Measurements from ENCODE around the gene GPR183. TPM values are rescaled to one million over a fixed set of nuclear protein-coding genes. Genes with fewer than 3 reads are reported as not detected.

The GPR183 gene
- total RNA-seq, 1 donor from 2014 or later: 4.9 TPM

- Mint-ChIP-seq H3K4me3 (ENCODE audit: unreplicated experiment) (no peak overlapping the region), H3K27me3 (ENCODE audit: low read depth, unreplicated experiment) (no peaks in the 10 kb centered on the region), H3K27ac (ENCODE audit: unreplicated experiment) (no peak overlapping the region), H3K9me3 (ENCODE audit: unreplicated experiment) (no peaks in the 10 kb centered on the region), H3K36me3 (ENCODE audit: low read depth, unreplicated experiment) (peaks cover 3% of the 10 kb centered on the region), H3K4me1 (ENCODE audit: low read depth, unreplicated experiment) (peaks cover 46% of the 10 kb centered on the region)
- Histone ChIP-seq H3K4me1 (ENCODE audit: insufficient read depth, low read length) (peaks cover 5% of the 10 kb centered on the region), H3K9me3 (ENCODE audit: insufficient read depth, low read depth, low read length) (no peaks in the 10 kb centered on the region), H3K9ac (ENCODE audit: low read length) (no peak overlapping the region), H3K4me2 (ENCODE audit: low read length) (no peak overlapping the region), H4K20me1 (ENCODE audit: insufficient read depth, low read length) (no peaks in the 10 kb centered on the region), H3K4me3 (ENCODE audit: insufficient read depth, low read depth, low read length) (no peak overlapping the region), H3K36me3 (ENCODE audit: insufficient read depth, low read length) (no peaks in the 10 kb centered on the region), H3K27ac (ENCODE audit: low read depth, low read length) (no peak overlapping the region), H3K79me2 (ENCODE audit: insufficient read depth, low read length) (no peaks in the 10 kb centered on the region), H2AFZ (ENCODE audit: low read depth, low read length) (no peak overlapping the region), H3K27me3 (ENCODE audit: insufficient read depth, low read length) (no peaks in the 10 kb centered on the region)
- DNase-seq (ENCODE audit: low read depth) (no peak), FAIRE-seq (no peak)
- TF ChIP-seq EZH2 (IDR thresholded peaks at IDR 0.05; ENCODE audit: insufficient read depth, low read length) (no peak), CTCF (IDR thresholded peaks at IDR 0.05; ENCODE audit: insufficient read depth, low read depth, low read length) (no peak)
Measured at GRCh38 chr13:99302637-99303505, 4.3 kb downstream of the GPR183 start.

GRCh38 chr13:99301913-99302636 lies 5.1 kb downstream of the GPR183 start:
- no peaks in the 10 kb centered on the region for H3K27me3 Mint-ChIP-seq (ENCODE audit: low read depth, unreplicated experiment)
- H3K4me3 Mint-ChIP-seq (ENCODE audit: unreplicated experiment): no peak overlapping the region
- H4K20me1 ChIP-seq (ENCODE audit: insufficient read depth, low read length): no peaks in the 10 kb centered on the region
- H3K9me3 ChIP-seq (ENCODE audit: insufficient read depth, low read depth, low read length): no peaks in the 10 kb centered on the region
- FAIRE-seq: no peak
- no peaks in the 10 kb centered on the region for H3K79me2 ChIP-seq (ENCODE audit: insufficient read depth, low read length)
- no peaks in the 10 kb centered on the region for H3K9me3 Mint-ChIP-seq (ENCODE audit: unreplicated experiment)
- H3K36me3 ChIP-seq (ENCODE audit: insufficient read depth, low read length): no peaks in the 10 kb centered on the region
- no peak for DNase-seq (ENCODE audit: low read depth)
- peaks cover 3% of the 10 kb centered on the region for H3K4me1 ChIP-seq (ENCODE audit: insufficient read depth, low read length)
- peak overlapping the region; percentile 4 for H3K27ac Mint-ChIP-seq (ENCODE audit: unreplicated experiment)
- H3K36me3 Mint-ChIP-seq (ENCODE audit: low read depth, unreplicated experiment): peaks cover 3% of the 10 kb centered on the region
- H3K4me2 ChIP-seq (ENCODE audit: low read length): no peak overlapping the region
- no peak overlapping the region for H3K27ac ChIP-seq (ENCODE audit: low read depth, low read length)
- H2AFZ ChIP-seq (ENCODE audit: low read depth, low read length): no peak overlapping the region
- H3K4me1 Mint-ChIP-seq (ENCODE audit: low read depth, unreplicated experiment): peaks cover 48% of the 10 kb centered on the region
- TF ChIP-seq CTCF (IDR thresholded peaks at IDR 0.05; ENCODE audit: insufficient read depth, low read depth, low read length): no peak
- TF ChIP-seq EZH2 (IDR thresholded peaks at IDR 0.05; ENCODE audit: insufficient read depth, low read length): no peak
- H3K27me3 ChIP-seq (ENCODE audit: insufficient read depth, low read length): no peaks in the 10 kb centered on the region
- no peak overlapping the region for H3K4me3 ChIP-seq (ENCODE audit: insufficient read depth, low read depth, low read length)
- no peak overlapping the region for H3K9ac ChIP-seq (ENCODE audit: low read length)
